Stimulated activated CD4-positive, alpha-beta T cell treated with anti-CD3 and anti-CD28 coated beads, Interleukin-15, amount 100 ng/mL, for 1 hour (primary cell): ENCODE results near the gene GABPA.
"Not testable (repeated sequence)": the region's sequence is repeated elsewhere in the genome, so short reads cannot be mapped to it uniquely, and the experiment has no call there.

ENCODE experiments used
- DNase-seq, 2 donors: peaks; one replicate each; pipeline ENCODE4 v3.0.0-alpha.2; 2020; ENCODE audit warnings: low read depth in 1 of 2, low spot score in 1 of 2

The GABPA gene

GRCh38 chr21:25734904-25735645 lies at the start of gene GABPA, which contains the start of gene ATP5PF:
Gene GABPA, plus strand, starts transcription at chr21:25734972. Its CDS starts 6,627 bp downstream, at chr21:25741599.
Gene ATP5PF, minus strand, starts transcription at chr21:25734904. Its CDS starts 5,110 bp downstream, at chr21:25729794.
- DNase-seq = peak; percentile 94 to 98

GRCh38 chr21:25687787-25688186 lies 47.0 kb upstream of the GABPA start:
- DNase-seq = no peak

GRCh38 chr21:25688275-25689155 lies 46.3 kb upstream of the GABPA start:
- DNase-seq = no peak

GRCh38 chr21:25689226-25689625 lies 45.5 kb upstream of the GABPA start:
- DNase-seq = no peak

GRCh38 chr21:25691976-25692375 lies 42.8 kb upstream of the GABPA start:
- DNase-seq = no peak

GRCh38 chr21:25695461-25695860 lies 39.3 kb upstream of the GABPA start:
- DNase-seq = not testable (repeated sequence)

GRCh38 chr21:25700741-25701140 lies 34.0 kb upstream of the GABPA start:
- DNase-seq = no peak

- DNase-seq = no peak
These were observed 33.2 kb upstream of the GABPA start for GRCh38 chr21:25701529-25701928.

- no peak for DNase-seq
These were observed 26.2 kb upstream of the GABPA start for GRCh38 chr21:25708467-25709065.

GRCh38 chr21:25709684-25710265 lies 25.0 kb upstream of the GABPA start:
- no peak for DNase-seq

- no peak for DNase-seq
These were observed 24.2 kb upstream of the GABPA start for GRCh38 chr21:25710550-25710949.

- DNase-seq = not testable (repeated sequence)
These were observed 20.7 kb upstream of the GABPA start for GRCh38 chr21:25714066-25714465.

GRCh38 chr21:25717491-25718147 lies 17.2 kb upstream of the GABPA start:
- no peak for DNase-seq

- no peak for DNase-seq
These were observed 12.8 kb upstream of the GABPA start for GRCh38 chr21:25721987-25722386.

GRCh38 chr21:25722631-25723030 lies 12.1 kb upstream of the GABPA start:
- DNase-seq = no peak

GRCh38 chr21:25732091-25732760 lies 2.5 kb upstream of the GABPA start:
- DNase-seq = no peak

GRCh38 chr21:25733859-25734653 lies 716 bp upstream of the GABPA start:
- peak in 1 of 2 donors; percentile 32 for DNase-seq

- no peak for DNase-seq
These were observed 193 bp upstream of the GABPA start for GRCh38 chr21:25734654-25734903.
